IPS DF 6.9 (cell line): ENCODE results near the gene GMIP.

Experiments
- DNase-seq: peaks from one replicate; pipeline ENCODE4 v3.0.0-alpha.2; 2013; ENCODE audit warnings: low read depth, low spot score
- H3K27ac ChIP-seq: one replicate; pipeline ENCODE4 v1.5.1; 2013; ENCODE audit warnings: low read length, control low read depth
- H3K27me3 ChIP-seq: 2 replicates; pipeline ENCODE4 v1.6.1; 2013; ENCODE audit warnings: mild to moderate bottlenecking, low read length; ENCODE audit not compliant: control insufficient read depth, insufficient read depth
- H3K36me3 ChIP-seq: 2 replicates; pipeline ENCODE4 v1.6.1; 2013; ENCODE audit warnings: low read length; ENCODE audit not compliant: control insufficient read depth, insufficient read depth
- H3K4me1 ChIP-seq: 2 replicates; pipeline ENCODE4 v1.6.1; 2013; ENCODE audit warnings: low read length; ENCODE audit not compliant: control insufficient read depth, insufficient read depth
- H3K4me3 ChIP-seq: 2 replicates; pipeline ENCODE4 v1.5.1; 2013; ENCODE audit warnings: mild to moderate bottlenecking, low read length
- H3K9me3 ChIP-seq: 2 replicates; pipeline ENCODE4 v1.6.1; 2013; ENCODE audit warnings: low read length, inconsistent platforms; ENCODE audit not compliant: control insufficient read depth, insufficient read depth
- WGBS: extraction: QIAGEN DNeasy Blood & Tissue Kit; methylation state at CpG from one replicate; pipeline ENCODE4 v1.1.7; 2013; ENCODE audit warnings: mixed read lengths, missing lambda C conversion rate; ENCODE audit not compliant: insufficient read length, insufficient coverage; 5-methylcytosine and 5-hydroxymethylcytosine counted together

The GMIP gene

GRCh38 chr19:19635313-19635702, 8.1 kb downstream of the GMIP start:
- Histone ChIP-seq H3K36me3 (peaks cover 15% of the 10 kb centered on the region), H3K4me3 (no peak overlapping the region), H3K9me3 (no peaks in the 10 kb centered on the region), H3K27me3 (no peaks in the 10 kb centered on the region), H3K27ac (no peak overlapping the region), H3K4me1 (peaks cover 3% of the 10 kb centered on the region; the same call in 1 of the 2 replicates)
- WGBS: no CpG with 5 or more reads among the region's 14 CpGs
- no peak for DNase-seq

GRCh38 chr19:19634516-19635312, 8.7 kb downstream of the GMIP start:
- Histone ChIP-seq H3K4me1 (peaks cover 3% of the 10 kb centered on the region; the same call in 1 of the 2 replicates), H3K36me3 (peaks cover 15% of the 10 kb centered on the region), H3K27ac (no peak overlapping the region), H3K9me3 (no peaks in the 10 kb centered on the region), H3K27me3 (no peaks in the 10 kb centered on the region), H3K4me3 (no peak overlapping the region; the same call in 1 of the 2 replicates)
- no peak for DNase-seq
- WGBS: no CpG with 5 or more reads among the region's 36 CpGs

GRCh38 chr19:19633711-19634515, 9.5 kb downstream of the GMIP start:
- Histone ChIP-seq H3K9me3 (no peaks in the 10 kb centered on the region), H3K4me1 (peaks cover 3% of the 10 kb centered on the region; the same call in 1 of the 2 replicates), H3K36me3 (peaks cover 15% of the 10 kb centered on the region), H3K27me3 (no peaks in the 10 kb centered on the region), H3K4me3 (no peak overlapping the region), H3K27ac (no peak overlapping the region)
- no CpG with 5 or more reads among the region's 22 CpGs for WGBS
- DNase-seq: no peak

DNA sequence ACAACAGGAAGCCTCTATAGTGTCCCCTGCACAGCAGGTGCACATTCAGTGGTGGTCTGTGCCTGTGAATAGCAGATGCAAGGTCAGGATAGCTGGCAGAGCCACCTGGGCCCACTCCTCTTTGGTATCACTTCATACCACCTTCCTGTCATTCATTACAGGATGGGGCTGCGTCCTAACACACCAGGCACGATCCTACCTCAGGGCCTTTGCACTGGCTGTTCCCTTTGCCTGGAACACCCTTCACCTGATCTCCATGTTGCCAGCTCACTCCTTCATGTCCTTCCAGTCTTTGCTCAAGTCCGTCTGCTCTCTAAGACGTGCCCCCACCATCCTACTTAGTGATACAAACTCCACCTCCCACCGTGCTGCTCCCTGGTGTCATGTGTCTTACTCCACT, 10.8 kb downstream of the GMIP start:
- peaks cover 1% of the 10 kb centered on the region; the same call in 1 of the 2 replicates for H3K4me1 ChIP-seq
- no peak for DNase-seq
- H3K4me3 ChIP-seq: no peak overlapping the region
- H3K36me3 ChIP-seq: peaks cover 15% of the 10 kb centered on the region
- H3K27me3 ChIP-seq: no peaks in the 10 kb centered on the region
- WGBS: no CpG with 5 or more reads among the region's 5 CpGs
- no peak overlapping the region for H3K27ac ChIP-seq
- no peaks in the 10 kb centered on the region for H3K9me3 ChIP-seq

- no peak overlapping the region for H3K27ac ChIP-seq
- WGBS: no CpG with 5 or more reads among the region's 7 CpGs
Measured at GRCh38 chr19:19631346-19631745, 12.1 kb downstream of the GMIP start.

GRCh38 chr19:19630426-19630825, 13.0 kb downstream of the GMIP start:
- peaks cover 13% of the 10 kb centered on the region for H3K36me3 ChIP-seq
- H3K4me3 ChIP-seq: no peak overlapping the region
- WGBS: no CpG with 5 or more reads among the region's 2 CpGs
- no peaks in the 10 kb centered on the region for H3K9me3 ChIP-seq
- DNase-seq: no peak
- no peak overlapping the region for H3K27ac ChIP-seq
- peaks cover 6% of the 10 kb centered on the region for H3K4me1 ChIP-seq
- H3K27me3 ChIP-seq: no peaks in the 10 kb centered on the region

More at GRCh38 chr19:19631346-19631745, 12.1 kb downstream of the GMIP start:
- Histone ChIP-seq H3K4me1 (peaks cover 6% of the 10 kb centered on the region), H3K36me3 (peaks cover 13% of the 10 kb centered on the region), H3K27me3 (no peaks in the 10 kb centered on the region), H3K4me3 (no peak overlapping the region), H3K9me3 (no peaks in the 10 kb centered on the region)
- DNase-seq: no peak

GRCh38 chr19:19630062-19630414, 13.4 kb downstream of the GMIP start:
- no CpG with 5 or more reads among the region's 11 CpGs for WGBS

DNA sequence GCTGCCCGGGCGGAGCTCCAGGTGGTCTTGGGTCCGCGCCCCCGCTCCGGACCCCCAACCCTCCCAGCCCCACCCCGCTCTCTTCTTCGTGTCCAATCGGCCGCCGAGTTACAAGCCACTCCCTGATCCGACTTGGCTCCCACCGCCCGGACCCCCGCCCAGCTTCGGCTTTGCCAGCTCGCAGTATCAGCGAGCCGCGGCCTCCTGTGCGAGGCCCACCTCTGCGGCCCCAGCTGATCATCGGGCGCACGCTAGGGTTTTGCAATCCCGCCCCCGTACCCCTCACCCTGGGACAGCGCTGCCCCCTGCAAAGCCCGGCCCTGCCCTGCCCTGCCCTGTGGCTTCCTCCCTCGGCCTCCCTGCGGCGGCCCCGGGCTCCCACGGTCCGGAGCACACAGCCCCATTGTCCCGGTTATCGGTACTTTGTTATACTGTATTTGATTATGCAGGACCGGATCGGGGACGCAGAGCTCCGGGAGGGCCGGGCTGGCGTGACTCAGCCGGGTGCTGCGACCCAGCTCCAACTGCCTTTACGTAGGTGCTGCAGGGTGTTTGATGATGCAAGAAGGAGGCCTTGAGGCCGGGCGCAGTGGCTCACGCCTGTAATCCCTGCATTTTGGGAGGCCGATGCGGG, 14.8 kb downstream of the GMIP start:
- DNase-seq: peak; percentile 64
- Histone ChIP-seq H3K4me1 (peaks cover 6% of the 10 kb centered on the region), H3K36me3 (peaks cover 13% of the 10 kb centered on the region), H3K27me3 (no peaks in the 10 kb centered on the region), H3K9me3 (no peaks in the 10 kb centered on the region), H3K27ac (no peak overlapping the region), H3K4me3 (peak overlapping the region; percentile 91; the same call in 1 of the 2 replicates)
- WGBS: no CpG with 5 or more reads among the region's 51 CpGs

More at GRCh38 chr19:19630062-19630414, 13.4 kb downstream of the GMIP start:
- Histone ChIP-seq H3K9me3 (no peaks in the 10 kb centered on the region), H3K4me1 (peaks cover 6% of the 10 kb centered on the region), H3K4me3 (no peak overlapping the region), H3K36me3 (peaks cover 13% of the 10 kb centered on the region), H3K27ac (no peak overlapping the region), H3K27me3 (no peaks in the 10 kb centered on the region)
- DNase-seq: no peak

- H3K27ac ChIP-seq: no peak within 1 kb of the TSS
Measured at GRCh38 chr19:19627621-19628500, 15.6 kb downstream of the GMIP start, which contains the start of gene LPAR2. TSS of gene LPAR2 (minus strand) at chr19:19628220. CDS start at chr19:19627275, 945 bp downstream.

More at GRCh38 chr19:19627621-19628500, 15.6 kb downstream of the GMIP start, which contains the start of gene LPAR2:
- no CpG with 5 or more reads among the region's 87 CpGs for WGBS
- no peak for DNase-seq
- H3K4me1 ChIP-seq: peaks cover 6% of the 10 kb centered on the region
- H3K4me3 ChIP-seq: peak within 1 kb of the TSS; percentile 91
- no peaks in the 10 kb centered on the region for H3K27me3 ChIP-seq
- no peaks in the 10 kb centered on the region for H3K9me3 ChIP-seq
- H3K36me3 ChIP-seq: peaks cover 14% of the 10 kb centered on the region
